DND-41 (cell line): ENCODE results near the gene HOXD4.

ENCODE experiments used
- ATAC-seq: fragments of 200-7000 bp; cut with Tn5 transposase; 3 replicates; pipeline ENCODE4 v1.9.1; 2021; ENCODE audit warnings: low read depth; ENCODE audit not compliant: insufficient read depth
- DNase-seq: peaks from one replicate; pipeline ENCODE4 v3.0.0-alpha.2; 2020
- H2AFZ ChIP-seq: 2 replicates; pipeline ENCODE4 v1.6.0; 2012; ENCODE audit warnings: low read depth, low read length
- H3K27ac ChIP-seq: 2 replicates; pipeline ENCODE4 v1.5.1; 2012; ENCODE audit warnings: low read length, inconsistent platforms
- H3K27me3 ChIP-seq: fragments of 200-600 bp; sonication (generic); 2 replicates; pipeline ENCODE4 v1.6.0; 2012; ENCODE audit warnings: low read length, mild to moderate bottlenecking, inconsistent platforms; ENCODE audit not compliant: insufficient read depth, poor library complexity
- H3K36me3 ChIP-seq: 2 replicates; pipeline ENCODE4 v1.5.1; 2012; ENCODE audit warnings: low read length, inconsistent platforms; ENCODE audit not compliant: insufficient read depth
- H3K4me1 ChIP-seq: 2 replicates; pipeline ENCODE4 v1.5.1; 2012; ENCODE audit warnings: mild to moderate bottlenecking, low read length; ENCODE audit not compliant: insufficient read depth
- H3K4me2 ChIP-seq: 2 replicates; pipeline ENCODE4 v1.6.0; 2012; ENCODE audit warnings: mild to moderate bottlenecking, moderate library complexity, low read length, inconsistent platforms; ENCODE audit not compliant: insufficient read depth
- H3K4me3 ChIP-seq, 2 experiments: fragments of 200-600 bp in 1 of 2; shearing (Covaris generic) in 1 of 2; 2 replicates each; pipeline ENCODE4 v1.5.1; 2012 to 2016; ENCODE audit warnings: inconsistent platforms in 2 of 2, low read length in 2 of 2, mild to moderate bottlenecking in 2 of 2, low read depth in 1 of 2, moderate library complexity in 1 of 2
- H3K79me2 ChIP-seq: 2 replicates; pipeline ENCODE4 v1.6.0; 2012; ENCODE audit warnings: low read length, inconsistent platforms; ENCODE audit not compliant: insufficient read depth
- H3K9ac ChIP-seq: 2 replicates; pipeline ENCODE4 v1.6.0; 2012; ENCODE audit warnings: low read depth, mild to moderate bottlenecking, inconsistent platforms, low read length, moderate library complexity
- H3K9me3 ChIP-seq: 2 replicates; pipeline ENCODE4 v1.5.1; 2012; ENCODE audit warnings: low read length, moderate library complexity, mild to moderate bottlenecking, inconsistent platforms; ENCODE audit not compliant: insufficient read depth, severe bottlenecking
- H4K20me1 ChIP-seq: 2 replicates; pipeline ENCODE4 v1.6.0; 2012; ENCODE audit warnings: low read length; ENCODE audit not compliant: insufficient read depth
- CTCF ChIP-seq: IDR thresholded peaks from 2 replicates; pipeline ENCODE4 v1.5.1; 2012; ENCODE audit warnings: borderline replicate concordance, low read length, moderate library complexity, mild to moderate bottlenecking; ENCODE audit not compliant: poor library complexity, severe bottlenecking; ENCODE audit errors: extremely low read depth
- EZH2 ChIP-seq: IDR thresholded peaks from 3 replicates; pipeline ENCODE4 v1.6.1; 2012; ENCODE audit warnings: borderline replicate concordance, low read depth, mild to moderate bottlenecking, moderate library complexity, low read length, inconsistent platforms; ENCODE audit not compliant: severe bottlenecking

The HOXD4 gene

GRCh38 chr2:176174382-176174823, 23.1 kb downstream of the HOXD4 start:
- Histone ChIP-seq H3K4me3 (no peak overlapping the region), H3K79me2 (no peaks in the 10 kb centered on the region), H3K4me2 (no peak overlapping the region), H2AFZ (no peak overlapping the region), H4K20me1 (no peaks in the 10 kb centered on the region), H3K36me3 (no peaks in the 10 kb centered on the region), H3K9ac (no peak overlapping the region), H3K4me1 (no peaks in the 10 kb centered on the region), H3K27ac (no peak overlapping the region), H3K9me3 (no peaks in the 10 kb centered on the region), H3K27me3 (peaks cover 23% of the 10 kb centered on the region)
- ATAC-seq (no peak), DNase-seq (no peak)
- no peak for TF ChIP-seq CTCF
- no peak for TF ChIP-seq EZH2

GRCh38 chr2:176174824-176175708, 23.7 kb downstream of the HOXD4 start:
- no peak overlapping the region for H3K27ac ChIP-seq
- H3K4me1 ChIP-seq: no peaks in the 10 kb centered on the region
- H3K9ac ChIP-seq: no peak overlapping the region
- H3K36me3 ChIP-seq: no peaks in the 10 kb centered on the region
- peaks cover 24% of the 10 kb centered on the region for H3K27me3 ChIP-seq
- DNase-seq (no peak), ATAC-seq (no peak)
- TF ChIP-seq EZH2: no peak
- TF ChIP-seq CTCF: no peak
- H4K20me1 ChIP-seq: no peaks in the 10 kb centered on the region
- H3K9me3 ChIP-seq: no peaks in the 10 kb centered on the region
- no peak overlapping the region for H3K4me3 ChIP-seq
- no peaks in the 10 kb centered on the region for H3K79me2 ChIP-seq
- no peak overlapping the region for H3K4me2 ChIP-seq
- no peak overlapping the region for H2AFZ ChIP-seq

GRCh38 chr2:176175709-176176607, 24.6 kb downstream of the HOXD4 start:
- TF ChIP-seq CTCF (no peak), EZH2 (no peak)
- H3K36me3 ChIP-seq: no peaks in the 10 kb centered on the region
- H3K4me2 ChIP-seq: no peak overlapping the region
- H3K4me1 ChIP-seq: no peaks in the 10 kb centered on the region
- H3K9me3 ChIP-seq: no peaks in the 10 kb centered on the region
- no peaks in the 10 kb centered on the region for H4K20me1 ChIP-seq
- H3K4me3 ChIP-seq: no peak overlapping the region
- DNase-seq: no peak
- H3K27me3 ChIP-seq: peaks cover 24% of the 10 kb centered on the region
- H2AFZ ChIP-seq: no peak overlapping the region
- no peak overlapping the region for H3K27ac ChIP-seq
- ATAC-seq: no peak
- H3K79me2 ChIP-seq: no peaks in the 10 kb centered on the region
- no peak overlapping the region for H3K9ac ChIP-seq
